ENCODE measurements around the gene COPS3.
A peak's percentile ranks its signal among the peaks of the same experiment; 100 is the strongest.

The COPS3 gene

GRCh38 chr17:17237026-17237799 lies 43.8 kb downstream of the COPS3 start, which contains the start of gene FLCN:
Gene FLCN (minus strand): TSS chr17:17237168. CDS start chr17:17228137, 9,031 bp downstream.
- peak; percentile 84 for DNase-seq

DNA sequence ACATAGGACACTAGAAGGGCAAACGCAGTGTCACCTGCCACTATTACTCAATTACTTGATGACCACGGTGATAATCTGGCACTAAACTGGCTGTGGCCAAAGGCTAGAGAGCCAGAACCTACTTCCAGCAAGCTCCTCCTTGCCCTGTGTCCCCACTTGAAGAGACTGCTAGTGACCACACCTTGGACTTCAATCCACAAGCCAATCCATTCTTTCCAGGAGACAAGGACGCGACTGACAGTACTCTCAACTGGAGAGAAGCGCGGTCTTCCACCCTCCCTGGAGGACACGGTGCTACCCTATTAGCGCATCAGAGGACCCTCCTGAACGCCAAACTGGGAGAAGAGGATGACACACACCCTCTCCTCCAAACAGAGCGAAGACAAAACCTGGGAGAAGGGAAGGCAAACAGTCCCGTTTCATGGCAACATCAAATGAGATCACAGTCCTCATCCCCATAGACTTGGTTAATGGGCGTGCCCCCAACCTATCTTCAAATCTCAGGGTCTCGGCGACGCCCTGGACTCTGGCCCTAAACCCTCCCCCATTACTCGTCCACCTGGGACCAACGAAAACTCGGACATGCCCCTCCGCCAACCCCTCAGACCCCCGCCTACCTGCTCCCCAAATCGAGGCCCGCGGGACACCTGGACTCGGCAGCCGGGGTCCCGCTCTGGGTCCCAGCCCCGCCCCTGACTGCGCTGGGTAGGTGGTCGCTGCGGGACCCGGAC lies 44.6 kb downstream of the COPS3 start:
- DNase-seq, result no peak

DNA sequence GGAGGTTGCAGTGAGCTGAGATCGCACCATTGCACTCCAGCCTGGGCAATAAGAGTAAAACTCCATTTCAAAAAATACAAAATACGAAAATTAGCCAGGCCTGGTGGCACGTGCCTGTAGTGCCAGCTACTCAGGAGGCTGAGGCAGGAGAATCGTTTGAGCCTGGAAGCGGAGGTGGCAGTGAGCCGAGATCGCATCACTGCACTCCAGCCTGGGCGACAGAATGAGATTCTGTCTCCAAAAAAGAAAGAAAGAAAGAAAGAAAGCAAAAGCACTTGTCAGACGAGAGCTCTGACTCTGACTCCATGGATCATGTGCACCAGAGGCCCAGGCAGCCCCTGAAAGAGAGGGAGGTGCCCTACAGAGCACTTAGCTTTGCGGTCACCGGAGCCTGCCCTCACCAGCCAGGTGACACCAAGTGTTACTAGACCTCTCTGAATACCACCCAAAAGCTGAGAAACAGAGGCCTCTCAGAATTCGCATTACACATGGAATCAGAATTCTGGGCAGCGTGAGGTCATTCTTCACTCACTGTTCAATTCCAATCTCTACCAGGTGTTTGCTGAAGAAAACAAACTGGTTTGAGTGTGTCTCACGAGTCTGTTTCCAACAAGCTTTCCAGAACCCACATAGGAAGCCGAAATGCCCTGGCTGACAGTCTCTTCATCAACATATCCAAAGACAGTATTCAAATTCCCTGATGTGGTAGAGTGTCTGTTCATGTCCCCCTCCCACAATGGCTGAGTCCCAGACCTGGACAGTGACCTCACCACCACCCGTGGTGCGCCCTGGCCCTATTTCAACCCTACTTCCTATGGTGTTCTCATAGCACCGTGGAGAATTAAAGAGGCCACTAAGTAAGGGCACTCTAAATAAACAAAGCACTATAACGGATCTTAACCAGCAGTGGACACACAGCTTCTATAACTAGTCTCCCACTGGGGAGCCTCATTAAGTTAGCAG lies 45.6 kb downstream of the COPS3 start:
- DNase-seq, result no peak

DNA sequence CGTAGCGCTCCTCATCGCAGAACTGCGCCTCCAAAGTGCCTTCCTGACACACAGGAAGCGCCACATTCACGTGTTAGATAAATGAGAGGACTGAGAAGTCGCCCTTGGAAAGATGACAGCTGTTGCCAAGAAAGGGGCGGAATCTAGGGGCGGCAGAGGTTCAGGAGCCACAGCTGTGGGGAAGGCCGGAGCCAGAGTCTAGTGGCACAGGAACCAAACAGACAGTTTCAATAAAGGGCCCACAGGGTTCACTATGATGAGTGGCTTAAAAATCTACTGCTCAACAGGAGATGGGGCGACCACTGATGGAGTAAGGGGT lies 48.8 kb downstream of the COPS3 start:
- no peak for DNase-seq

DNA sequence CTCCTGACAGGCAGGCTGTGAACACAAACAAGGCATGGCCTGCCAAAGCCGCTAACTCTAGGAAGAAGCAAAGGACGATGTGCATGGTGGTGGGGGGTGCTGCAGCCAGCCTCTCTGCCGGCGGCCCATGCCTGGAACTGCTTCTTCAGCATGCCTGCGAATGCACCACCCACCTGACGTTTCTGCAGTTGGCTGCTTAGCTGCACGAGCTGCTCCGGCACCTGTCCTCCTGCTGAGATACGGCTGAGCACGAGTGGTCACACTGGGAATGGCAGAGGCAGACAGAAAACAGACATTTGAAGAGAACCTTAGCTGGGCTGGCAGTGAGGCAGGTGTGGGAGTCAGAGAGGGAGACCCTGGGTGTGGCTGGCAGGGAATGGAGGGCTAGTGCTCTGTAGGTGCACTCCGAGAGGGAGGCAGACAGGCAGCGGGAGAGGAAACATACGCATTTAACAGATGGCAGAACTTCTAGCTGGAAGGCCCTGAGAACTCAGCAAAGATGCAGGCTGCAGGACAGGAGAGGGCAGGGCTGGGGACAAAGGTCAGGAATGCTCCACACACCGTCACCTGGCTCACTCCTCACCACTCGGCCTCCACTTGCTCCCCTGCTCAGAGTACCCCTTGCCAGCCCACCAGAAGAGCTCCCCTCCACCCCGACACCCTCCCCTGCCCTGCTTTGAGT lies 49.3 kb downstream of the COPS3 start:
- DNase-seq, result no peak

DNA sequence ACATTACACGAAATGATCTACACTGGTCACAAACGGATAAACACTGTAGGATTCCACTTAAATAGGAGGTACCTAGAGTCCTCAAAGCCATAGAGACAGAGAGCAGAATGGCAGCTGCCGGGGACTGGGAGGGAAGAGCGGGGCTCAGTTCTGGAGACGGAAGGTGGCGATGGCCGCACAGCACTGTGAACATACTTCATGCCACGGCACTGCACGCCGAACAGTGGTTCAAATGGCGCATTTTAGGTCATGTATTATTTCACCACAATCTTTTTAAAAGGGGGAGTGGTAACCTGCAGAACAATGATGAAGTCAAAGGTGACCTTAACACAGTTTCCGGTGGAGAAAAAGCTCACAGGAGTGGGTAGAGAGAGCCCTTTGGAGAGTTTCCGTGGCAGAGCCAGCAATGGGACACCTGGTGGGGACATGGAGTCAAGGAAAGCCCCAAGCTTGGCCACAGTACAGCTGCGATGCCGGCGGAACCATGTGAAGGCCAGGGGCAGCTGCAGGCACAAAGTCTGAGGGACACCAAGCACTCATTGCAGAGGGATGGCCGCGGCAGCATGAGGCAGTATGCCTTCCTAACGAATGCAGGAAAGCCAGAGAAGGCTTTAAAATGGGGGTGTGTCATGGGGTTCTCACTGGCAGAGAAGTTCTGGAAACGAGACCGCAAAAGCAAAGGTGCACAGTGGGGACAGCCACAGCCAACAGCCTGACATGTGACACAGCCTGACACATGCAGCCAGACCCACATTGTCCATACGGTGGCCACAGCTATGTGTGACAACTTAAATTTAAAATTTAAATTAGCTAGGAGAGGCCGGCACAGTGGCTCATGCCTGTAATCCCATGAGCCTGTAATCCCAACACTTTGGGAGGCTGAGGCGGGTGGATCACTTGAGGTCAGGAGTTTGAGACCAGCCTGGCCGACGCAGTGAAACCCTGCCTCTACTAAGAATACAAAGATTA lies 51.3 kb downstream of the COPS3 start:
- no peak for DNase-seq

- no peak for DNase-seq
Observed at GRCh38 chr17:17228521-17229279, 52.3 kb downstream of the COPS3 start.

- no peak for DNase-seq
Observed at GRCh38 chr17:17227608-17228520, 53.2 kb downstream of the COPS3 start.

- DNase-seq, result no peak
Observed at GRCh38 chr17:17226451-17227265, 54.4 kb downstream of the COPS3 start.

- DNase-seq, result no peak
Observed at GRCh38 chr17:17225901-17226300, 55.1 kb downstream of the COPS3 start.

- DNase-seq, result no peak
Observed at GRCh38 chr17:17224137-17224536, 56.9 kb downstream of the COPS3 start.

DNA sequence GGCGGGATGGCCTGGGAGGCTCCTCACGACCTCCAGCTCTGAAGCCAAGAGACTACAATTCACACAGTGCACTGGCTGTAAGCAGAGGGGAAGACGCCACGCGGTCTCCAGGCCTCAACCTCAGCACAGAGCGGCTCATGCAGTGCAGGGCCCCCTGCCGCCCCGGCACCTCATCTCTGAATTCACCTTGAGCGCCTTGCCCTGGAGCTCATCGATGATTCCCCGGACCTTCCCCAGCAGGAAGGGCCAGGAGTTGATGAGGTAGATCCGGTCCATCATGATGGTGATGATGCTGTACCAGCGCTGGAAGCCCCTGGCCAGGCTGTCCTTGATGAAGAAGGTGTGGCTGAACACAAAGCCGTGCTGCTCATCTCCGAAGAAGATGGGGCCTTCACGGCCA lies 57.3 kb downstream of the COPS3 start:
- no peak for DNase-seq

DNA sequence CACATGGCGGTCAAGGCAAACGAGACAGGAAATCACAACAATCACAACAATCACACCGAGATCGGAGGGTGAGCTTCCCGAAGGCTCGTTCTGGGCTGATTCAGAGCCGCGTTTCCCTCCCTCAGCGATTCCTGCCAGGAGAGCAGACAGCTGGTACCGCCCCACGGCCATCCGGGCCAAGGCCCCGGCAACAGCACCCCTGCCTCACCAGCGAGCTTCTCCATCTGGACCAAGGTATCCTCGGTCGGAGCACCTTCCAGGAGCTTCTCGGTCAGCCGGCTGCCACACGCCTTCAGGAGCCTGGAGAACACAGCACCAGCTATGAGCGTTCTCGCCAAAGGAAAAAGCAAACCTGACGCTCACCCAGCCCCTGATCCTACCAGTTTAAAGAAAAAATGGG lies 59.7 kb downstream of the COPS3 start:
- no peak for DNase-seq

DNA sequence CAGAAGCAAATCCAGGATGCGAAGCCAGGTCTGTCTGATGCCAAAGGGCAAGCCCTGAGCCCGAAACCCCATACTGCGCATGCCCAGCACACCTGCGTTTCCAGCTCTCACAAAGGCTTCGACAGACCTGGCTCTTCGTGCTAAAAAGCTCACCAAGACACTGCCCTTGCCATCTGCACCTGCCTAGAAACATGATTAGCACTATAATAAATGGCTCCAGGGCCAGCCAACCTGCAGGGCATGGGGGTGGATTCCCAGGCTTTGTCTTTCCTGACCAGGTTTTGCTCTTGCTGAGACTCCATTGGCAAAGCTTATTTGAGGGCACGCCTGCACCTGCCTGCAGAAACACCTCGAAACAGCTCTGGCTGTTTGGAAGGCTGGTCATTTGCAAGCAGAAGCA lies 60.5 kb downstream of the COPS3 start:
- no peak for DNase-seq

GRCh38 chr17:17217995-17218394 lies 63.1 kb downstream of the COPS3 start:
- DNase-seq, result no peak

DNA sequence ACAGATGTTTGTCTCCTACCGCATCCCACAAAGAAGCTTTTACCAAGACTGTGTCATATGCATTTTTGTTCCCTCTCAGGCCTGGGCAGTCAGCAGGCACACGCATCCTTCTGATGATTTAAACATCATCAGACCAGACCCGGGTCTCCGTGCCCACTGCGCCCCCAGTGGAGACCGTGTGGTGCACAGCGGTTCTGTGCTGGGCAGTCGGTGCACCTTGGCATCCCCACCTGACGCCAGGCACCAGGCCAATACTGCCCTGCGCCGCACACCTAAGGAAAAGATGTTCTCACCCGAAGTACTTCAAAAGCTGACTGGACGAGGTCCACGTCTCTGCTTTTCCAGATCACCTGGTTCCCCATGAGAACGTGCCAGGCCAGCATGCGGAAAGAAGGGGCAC lies 64.3 kb downstream of the COPS3 start:
- no peak for DNase-seq

DNA sequence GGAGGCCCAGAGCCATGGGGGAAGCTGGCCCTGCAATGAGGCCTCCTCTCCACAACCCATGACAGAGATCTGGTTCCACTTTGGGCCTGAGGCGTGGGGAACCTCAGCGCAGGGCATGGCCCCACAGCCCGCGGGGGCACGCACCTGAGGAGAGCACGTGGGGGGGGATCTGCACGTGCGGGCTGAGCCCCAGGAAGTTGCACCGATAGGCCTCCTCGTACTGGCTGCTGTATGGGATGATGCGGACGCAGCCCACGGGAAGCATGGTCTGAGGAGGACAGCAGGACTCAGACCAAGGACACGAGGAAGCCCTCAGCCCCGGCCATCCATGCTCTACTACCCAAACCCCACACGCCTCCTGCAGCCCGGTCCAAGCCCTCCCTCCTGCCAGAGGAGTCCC lies 64.8 kb downstream of the COPS3 start:
- no peak for DNase-seq

- no peak for DNase-seq
Observed at GRCh38 chr17:17215575-17215974, 65.5 kb downstream of the COPS3 start.
